GM19099 (cell line): ENCODE measurements around the gene INAFM2.

Experiments
- POLR2A ChIP-seq: IDR thresholded peaks from 3 replicates; pipeline ENCODE4 v1.6.1; 2011; ENCODE audit warnings: low read depth; ENCODE audit not compliant: insufficient read length; ENCODE audit errors: extremely low read depth

INAFM2 gene

DNA sequence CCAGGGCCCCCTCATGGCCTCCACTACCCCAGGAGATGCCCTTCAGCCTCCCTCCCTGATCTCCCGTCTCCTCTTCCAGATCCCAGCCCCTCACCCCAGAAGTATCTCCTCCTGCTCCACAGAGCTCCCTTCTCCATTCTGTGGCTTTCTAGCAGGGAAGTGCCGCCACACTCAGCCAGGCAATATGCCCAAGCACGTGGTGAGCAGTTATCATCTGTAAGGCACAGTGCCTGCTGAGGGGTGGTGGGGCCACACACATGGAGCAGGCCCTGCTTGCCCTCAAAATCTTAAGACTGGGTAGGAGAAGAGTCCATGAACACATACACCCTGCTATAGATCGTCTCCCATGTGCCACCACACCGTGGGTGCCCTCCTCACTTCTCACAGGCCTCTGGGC lies 25.0 kb downstream of the INAFM2 start:
- no peak for TF ChIP-seq POLR2A

DNA sequence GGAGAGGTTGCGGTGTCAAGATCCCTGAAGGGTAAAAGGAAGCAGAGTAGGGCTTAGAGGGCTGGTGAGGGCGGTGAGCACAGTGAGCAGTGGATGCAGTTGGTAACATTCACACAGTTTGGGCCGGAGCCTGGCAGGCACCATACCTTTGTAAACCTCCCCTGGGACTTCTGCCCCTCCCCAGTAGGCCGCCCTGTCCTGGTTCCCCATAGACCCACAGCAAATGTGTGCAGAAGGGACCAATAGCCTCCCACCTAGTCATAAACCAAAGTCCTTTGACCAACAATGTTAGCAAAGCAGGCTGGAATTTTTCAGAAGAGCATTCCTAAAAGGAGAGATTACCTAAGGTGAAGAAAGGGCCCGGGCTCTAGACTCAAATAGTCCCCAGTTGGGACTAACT lies 25.7 kb downstream of the INAFM2 start:
- no peak for TF ChIP-seq POLR2A

DNA sequence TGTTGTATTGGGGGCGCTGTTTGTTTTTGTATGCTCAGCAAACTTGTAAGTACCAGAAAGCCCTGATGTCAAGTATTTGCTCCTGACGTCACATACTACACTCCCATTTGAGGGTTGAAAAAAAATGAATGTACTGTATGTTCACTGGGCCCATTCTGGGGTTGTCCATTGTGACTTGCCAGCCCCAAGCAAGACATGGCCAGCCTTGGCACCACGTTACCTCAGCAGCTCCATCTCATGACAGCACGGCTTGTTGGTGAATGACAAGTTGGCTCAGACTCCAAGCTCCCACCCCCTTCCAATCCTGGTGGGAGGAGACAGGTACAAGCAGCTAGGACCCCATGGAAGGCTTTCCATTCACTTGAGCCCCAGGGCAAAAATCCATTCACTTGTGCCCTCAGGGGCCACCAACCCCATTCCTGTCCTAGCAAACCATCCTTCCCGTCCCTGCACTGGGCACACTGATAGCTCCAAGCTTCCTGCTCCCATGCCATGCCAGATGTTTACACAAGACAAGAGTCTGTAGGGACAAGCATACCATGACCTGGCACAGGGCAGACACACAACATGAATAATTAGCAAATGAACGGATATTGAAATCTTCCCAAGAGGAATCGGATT lies 28.9 kb downstream of the INAFM2 start:
- no peak for TF ChIP-seq POLR2A

DNA sequence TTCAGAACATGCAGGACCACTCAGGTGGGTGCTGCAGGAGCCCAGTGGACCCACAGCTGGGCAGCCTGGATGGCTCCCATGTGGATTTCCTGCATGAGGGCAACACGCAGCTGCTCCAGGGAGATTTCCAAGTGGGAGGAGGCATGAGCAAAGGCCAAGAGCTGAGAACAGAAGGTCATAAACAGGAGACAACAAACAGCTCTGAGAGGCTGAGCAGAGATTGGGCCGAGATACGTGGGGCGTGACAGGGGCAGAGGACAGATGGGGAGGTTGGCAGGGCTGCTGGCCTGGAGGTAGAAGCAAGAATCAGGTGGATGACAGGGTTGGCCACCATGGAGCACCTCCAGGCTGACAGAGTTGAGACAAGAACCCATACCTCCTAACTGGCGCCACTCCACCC lies 30.2 kb downstream of the INAFM2 start:
- TF ChIP-seq POLR2A: no peak

DNA sequence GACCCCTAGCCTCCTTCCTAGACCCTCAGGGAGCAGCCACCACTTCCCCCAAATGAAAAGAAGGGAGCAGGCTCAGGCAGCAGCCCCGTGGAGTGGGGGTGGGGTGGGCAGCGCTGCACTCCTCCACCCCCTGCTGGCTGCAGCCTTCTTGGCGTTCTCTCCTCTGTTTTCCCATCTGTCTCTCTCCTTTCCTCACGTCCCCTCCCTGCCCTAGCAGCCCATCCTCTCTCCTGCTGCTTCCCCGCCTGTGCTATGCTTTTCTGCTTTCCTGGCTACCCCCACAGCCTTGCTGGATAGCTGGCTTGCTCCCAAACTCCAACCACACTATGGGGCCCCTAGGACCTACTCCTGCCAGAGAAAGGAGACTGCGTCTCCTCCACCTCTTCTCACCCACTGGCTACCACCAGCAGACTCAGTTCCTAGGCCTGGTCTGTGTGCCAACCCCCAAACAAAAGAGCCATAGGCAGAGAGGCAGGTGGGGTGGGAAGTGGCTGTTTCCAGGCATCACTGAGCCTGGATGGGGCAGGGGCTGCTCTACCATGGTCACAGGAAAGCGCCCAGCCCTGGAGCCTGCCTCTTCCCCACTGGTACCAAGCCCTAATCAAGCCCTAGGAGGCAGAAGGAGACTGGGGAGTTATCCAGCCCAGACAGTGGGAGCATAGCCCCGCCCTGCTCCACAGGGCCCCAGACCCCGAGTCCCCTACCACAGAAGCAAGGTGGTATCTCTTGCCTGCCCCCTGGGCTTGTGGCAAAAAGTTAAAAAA lies 31.1 kb downstream of the INAFM2 start:
- no peak for TF ChIP-seq POLR2A

DNA sequence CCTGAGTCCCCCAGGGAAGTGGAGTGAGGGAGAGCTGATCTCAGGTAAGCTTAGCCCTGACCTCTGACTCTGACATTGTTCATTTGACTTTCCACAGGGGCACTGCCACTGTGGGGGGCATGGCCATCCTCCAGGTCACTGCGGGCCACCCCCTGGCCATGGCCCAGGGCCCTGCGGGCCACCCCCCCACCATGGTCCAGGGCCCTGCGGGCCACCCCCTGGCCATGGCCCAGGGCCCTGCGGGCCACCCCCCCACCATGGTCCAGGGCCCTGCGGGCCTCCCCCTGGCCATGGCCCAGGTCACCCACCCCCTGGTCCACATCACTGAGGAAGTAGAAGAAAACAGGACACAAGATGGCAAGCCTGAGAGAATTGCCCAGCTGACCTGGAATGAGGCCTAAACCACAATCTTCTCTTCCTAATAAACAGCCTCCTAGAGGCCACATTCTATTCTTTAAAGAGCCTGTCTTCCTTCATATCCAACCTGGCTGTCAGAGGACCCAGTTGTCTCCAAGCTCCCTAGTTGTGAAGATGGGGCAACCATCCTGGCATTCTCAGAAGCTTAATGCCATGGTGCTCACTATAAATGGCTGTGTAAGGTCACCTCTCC lies 32.6 kb downstream of the INAFM2 start:
- TF ChIP-seq POLR2A: no peak

DNA sequence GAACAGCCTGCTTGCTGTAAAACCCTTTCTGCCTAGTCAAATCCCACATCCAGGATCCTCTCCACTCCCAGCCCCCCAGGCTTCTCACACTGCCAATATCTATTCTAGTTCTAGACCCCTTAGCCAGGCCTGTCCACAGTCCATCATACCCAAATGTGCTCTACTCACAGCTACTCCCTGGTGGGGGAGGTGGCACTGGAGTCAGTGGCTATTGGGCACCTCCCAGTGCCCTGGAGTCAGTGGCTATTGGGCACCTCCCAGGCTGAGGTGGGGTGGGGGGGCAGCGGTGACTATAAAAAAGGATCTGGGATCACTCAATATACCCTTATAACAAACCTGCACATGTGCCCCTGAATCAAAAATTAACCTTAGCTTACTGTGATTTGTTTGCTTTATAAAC lies 33.8 kb downstream of the INAFM2 start:
- no peak for TF ChIP-seq POLR2A

DNA sequence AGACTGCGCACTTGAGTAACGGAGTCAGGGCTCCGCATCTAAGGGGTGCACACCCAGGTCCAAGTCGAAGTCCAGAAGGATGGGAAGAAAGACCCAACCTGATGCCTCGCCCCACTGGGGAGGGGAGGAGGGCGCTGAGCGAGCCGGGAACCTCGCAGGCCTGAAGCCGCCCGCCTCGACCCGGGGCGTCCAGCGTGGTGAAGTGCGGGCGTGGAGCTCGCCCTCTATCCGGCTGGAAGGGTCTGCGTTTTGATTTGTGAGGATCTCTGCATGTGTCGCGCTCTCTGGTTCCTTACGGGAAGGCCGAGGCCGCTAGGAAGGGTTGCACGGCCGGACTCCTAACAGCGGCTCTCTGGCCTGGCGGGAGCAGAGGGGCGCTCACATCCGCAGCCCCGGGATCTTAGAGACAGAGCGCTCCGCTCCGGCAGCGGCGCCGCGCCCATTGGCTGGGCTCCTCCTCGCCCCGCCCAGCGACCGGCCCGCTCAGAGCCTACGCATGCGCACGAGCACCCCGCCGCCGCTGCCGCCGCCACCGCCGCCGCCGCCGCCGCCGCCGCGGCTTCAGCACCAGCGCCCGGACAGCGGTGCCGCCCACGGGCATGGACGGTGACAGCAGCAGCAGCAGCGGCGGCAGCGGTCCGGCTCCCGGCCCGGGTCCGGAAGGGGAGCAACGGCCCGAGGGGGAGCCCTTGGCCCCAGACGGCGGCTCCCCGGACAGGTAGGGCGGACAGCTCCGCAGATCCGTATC lies 34.4 kb downstream of the INAFM2 start, which contains the start of gene DISP2:
Gene DISP2, plus strand, starts transcription at position 497 of the 748 bp plus-strand sequence. Its CDS starts 103 bp downstream, at position 600.
- no peak for TF ChIP-seq POLR2A

DNA sequence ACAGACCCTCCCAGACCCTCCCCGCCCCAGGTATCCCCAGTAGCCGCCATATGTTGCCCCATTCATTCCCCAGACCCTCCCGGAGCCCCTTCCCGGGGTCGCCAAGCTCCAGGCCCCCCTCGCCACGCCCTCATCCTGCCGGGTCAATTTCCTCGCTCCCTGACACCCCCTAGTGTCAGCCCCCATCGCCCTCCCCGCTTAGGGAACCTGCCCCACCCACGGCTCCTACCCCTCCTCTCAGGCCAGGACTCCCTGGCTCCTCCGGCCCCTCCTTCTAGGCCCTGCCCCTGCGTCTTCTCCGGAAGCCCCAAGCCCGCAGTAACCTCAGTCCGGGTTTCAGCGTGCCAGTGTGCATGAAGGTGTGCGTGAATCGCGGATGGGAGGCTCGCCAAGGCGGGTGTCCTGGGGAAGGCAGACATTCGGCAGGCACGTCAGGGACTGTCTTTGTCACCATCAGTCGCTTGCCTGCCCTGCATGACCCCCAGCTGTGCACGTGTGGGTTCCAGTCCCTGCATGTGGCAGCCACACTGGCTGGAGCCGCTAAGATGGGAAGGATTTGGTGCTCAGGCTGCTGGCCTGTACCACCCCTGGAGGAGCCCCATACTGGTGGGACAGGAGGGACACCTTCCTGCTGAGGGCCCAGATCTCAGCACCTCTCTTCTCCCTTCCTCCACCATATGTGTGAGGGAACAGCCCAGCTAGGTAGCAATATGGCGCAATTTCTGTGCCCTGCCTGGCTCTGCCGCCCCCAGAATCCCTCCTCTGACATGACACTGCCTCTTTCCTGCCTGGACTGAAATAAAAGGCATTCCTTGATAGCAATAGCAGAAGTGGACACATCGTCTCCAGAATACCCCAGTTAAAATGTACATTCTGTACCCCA lies 35.2 kb downstream of the INAFM2 start:
- no peak for TF ChIP-seq POLR2A

DNA sequence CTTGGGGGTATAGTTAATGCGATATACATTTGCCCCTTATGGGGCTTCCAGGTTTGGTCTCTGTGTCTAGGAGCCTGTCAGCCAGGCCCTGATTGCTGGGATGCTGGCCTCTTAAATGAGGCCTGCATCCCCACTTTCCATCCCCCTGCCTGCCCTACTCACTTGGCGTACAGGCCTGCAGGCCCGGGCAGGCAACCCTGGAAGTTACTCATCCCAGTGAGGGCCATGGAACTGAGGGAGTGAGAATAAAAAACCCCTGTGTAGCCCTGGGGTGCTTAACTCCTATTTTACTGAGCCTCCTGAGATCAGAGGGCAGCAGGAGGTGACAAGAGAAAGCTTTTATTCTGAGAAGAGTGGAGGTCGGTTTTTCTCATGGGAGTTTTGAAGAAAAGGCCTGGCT lies 36.5 kb downstream of the INAFM2 start:
- TF ChIP-seq POLR2A: no peak

DNA sequence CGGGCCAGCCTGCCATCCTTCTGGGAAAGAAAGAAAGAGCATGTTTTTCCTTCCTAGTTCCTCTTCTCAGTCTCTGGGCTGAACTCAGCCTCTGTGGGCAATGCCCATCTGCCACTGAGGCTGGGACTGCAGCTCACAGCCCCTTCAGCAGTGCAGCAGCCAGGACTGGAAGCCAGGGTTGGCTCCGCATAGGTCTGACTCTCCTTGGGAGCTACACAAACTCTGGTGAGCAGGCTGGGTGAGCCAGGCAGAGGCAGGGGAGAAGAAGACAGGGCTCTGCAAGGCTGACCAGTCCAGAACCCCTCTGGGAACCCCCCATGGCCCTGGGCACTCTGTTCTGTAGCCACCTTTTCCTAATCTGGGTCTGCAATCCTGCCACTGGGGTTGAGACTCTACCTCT lies 38.1 kb downstream of the INAFM2 start:
- no peak for TF ChIP-seq POLR2A

DNA sequence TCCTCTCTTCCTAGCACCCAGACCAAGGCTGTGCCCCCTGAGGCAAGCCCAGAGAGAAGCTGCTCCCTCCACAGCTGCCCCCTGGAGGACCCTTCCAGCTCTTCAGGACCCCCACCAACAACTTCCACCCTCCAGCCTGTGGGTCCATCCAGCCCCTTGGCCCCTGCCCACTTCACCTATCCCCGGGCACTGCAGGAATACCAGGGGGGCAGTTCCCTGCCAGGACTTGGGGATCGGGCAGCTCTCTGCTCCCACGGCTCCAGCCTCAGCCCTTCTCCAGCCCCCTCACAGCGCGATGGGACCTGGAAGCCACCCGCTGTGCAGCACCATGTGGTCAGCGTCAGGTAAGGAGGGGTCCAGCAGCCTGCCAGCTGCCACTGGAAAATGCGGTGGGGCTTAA lies 40.1 kb downstream of the INAFM2 start:
- TF ChIP-seq POLR2A: no peak

DNA sequence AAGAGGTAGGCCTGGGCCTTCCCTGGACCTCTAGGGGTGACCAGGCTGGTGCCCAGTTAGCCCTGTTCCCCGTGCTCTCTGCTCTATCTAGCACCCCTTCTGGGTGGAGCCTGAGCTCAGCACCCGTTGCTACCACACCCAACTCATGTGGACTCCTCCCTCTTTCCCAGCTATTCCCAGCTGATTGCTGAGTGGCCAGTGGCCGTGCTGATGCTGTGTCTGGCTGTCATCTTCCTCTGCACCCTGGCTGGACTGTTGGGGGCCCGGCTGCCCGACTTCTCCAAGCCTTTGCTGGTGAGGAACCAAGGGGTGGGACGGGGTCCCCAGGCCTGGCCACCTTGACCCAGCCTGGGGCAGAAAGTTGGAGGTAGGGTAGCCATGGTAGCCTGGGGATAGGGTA lies 40.8 kb downstream of the INAFM2 start:
- no peak for TF ChIP-seq POLR2A

DNA sequence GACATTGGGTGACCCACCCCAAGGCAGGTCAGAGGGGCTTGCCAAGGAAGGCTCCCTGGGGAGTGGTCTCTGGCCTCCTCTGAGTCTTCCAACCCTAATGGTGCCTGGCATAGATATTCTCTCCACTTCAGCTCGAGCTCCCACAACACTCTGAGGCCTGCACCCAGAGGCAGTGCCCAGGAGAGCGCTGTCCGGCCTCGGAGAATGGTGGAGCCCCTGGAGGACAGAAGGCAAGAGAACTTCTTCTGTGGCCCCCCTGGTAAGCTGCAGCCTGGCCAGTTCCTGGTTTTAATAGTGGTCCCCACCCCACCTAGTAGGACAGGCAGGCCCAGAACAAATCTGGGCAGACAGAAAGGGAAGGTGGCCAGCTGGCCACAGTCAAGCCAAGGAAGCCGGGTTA lies 41.5 kb downstream of the INAFM2 start:
- no peak for TF ChIP-seq POLR2A
